NCI-H510A treated with DMSO at 0.1 percent for 48 hours (cell line): Measurements from ENCODE around the gene LZTFL1.

Experiments
- DNase-seq: peaks from one replicate; lab custom pipeline; 2025; lab: John Stamatoyannopoulos, UW

LZTFL1 gene

DNA sequence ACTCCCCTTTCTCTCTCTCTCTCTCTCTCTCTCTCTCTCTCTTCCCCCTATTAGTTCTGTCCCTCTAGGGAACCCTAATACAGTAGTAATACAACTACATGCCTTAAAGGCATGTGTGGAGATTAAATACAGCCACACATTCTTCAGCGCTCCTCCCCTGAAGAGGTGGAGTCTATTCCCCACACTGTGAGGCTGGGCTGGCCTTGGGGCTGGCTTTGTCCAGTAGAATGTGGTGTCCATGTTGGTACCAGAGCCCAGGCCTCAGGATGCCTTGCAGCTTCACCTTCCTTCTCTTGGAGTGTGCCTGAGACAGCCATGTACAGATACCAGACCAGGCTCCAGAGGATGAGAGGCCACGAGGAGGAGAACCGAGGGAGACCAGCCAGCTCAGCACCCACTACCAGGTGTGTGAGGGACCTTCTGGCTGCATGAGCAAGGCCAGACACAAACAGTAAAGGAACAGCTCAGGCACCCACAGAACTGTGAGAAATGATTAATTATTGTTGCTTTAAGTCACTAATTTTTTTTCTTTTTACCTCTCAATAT lies 56.2 kb downstream of the LZTFL1 start:
- no peak for DNase-seq

DNA sequence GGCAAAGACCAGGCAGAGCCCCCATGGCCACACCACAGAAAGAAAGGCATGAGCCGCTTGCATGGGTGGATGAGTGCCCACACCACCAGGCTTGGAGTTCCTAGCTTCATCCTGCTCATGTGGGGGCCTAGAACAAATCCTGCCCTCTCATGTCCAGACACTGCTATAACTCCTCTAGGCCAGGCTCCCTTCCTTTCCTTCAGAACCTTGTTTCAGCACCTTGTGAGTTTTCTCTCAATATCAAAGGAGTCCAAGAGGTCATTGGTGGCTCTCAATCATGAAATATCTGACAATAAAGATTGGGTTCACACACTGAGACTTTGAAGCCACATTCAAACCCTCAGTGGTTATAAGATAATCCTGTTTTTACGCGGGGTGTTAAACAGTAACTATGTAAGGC lies 58.3 kb downstream of the LZTFL1 start:
- DNase-seq: no peak

DNA sequence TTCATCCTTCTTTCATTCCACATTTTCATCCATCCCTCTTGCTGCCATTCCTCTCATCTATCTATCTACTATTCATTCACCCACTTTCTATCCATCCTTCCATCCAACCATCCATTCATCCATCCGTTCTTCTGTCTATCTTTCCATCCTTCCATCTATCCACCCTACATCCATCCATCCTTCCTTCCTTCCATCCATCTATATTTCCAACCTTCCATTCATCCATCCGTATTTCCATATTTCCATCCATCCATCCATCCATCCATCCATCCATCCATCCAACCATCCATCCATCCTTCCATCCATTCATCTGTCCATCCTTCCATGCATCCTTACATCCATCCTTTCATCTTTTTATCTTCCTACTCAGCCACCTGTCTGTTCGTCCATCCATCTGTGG lies 59.5 kb downstream of the LZTFL1 start:
- no peak for DNase-seq

DNA sequence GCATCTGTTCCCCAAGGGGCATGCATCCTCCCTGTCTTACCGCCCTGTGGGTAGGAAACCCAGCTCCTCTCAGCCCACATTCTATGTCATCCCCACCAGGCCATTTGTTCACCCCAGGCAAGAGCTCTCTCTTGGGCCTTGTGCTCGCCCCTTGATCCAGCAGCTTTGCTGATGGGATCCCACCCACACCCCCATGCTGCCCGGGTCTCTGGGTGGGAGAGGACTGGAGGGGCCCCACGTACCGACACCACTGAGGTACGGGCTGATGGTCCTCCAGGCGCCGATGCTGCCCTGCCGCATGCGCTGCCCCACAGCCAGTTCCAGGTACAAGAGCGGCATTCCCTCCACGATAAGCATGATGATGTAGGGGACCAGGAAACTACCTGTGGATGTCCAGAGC lies 60.1 kb downstream of the LZTFL1 start:
- DNase-seq: no peak

DNA sequence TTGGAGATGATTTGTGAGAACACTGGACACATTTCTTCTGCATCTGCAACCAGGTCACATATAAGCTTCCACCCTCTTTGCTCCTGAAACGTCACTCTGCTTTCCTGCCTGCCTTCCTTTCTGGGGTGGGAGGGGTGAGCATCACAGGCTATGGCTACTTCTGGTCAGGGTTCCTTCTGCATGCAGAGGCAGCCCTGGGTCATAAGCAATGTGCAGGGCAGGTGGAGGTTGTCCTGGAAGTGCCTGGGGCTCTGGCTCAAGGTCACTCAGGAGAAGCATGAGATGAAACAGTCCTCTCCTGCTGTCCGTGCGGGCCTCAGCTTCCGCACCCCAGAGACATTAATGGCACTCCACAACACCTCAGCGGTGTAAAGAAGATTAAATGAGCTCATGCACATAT lies 60.6 kb downstream of the LZTFL1 start:
- DNase-seq: no peak

DNA sequence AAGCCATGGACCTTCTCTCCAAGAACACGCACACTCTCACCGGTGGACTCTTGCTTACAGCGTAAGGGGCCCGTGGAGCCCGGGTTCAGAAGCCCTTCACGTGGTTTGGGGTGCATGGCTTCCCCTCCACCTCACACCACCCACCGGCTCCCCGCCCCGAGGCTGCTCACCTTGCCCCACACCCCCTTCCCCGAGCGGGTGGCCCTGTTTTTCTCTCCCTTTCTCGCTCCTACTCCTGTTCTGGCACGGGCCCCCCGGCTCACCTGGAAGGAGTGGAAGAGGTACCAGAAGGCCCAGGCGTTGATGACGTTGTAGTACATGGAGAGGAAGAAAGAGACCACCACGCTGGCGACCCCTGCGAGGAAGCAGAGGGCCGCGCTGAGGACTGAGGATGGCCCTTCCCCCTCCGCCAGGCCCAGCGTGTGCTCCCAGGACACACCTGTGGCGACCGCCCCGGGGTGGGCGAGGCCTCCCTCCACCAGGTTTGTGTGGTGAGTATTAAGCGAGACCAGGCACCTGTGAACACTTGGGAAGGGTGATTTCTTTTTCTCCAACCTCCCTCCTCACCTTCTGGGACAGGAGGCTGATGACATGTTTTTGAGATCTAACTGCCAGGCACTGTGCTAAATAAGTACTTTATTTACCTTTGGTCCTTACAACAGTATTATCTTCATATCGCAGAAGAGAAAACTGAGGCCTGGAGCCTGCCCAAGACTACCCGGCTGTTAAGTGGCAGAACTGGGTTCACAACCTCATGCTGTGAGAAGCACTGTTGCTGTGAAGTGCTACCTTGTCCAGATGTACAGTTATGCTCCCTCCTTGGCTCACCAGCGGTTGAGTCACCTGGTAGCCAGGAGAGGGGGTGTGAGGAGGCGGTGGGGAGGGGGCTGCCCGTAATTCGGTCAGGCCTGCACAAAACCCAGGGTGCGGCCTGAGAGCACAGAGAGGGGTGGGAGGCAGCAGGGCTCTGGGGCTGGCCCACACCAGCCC lies 61.9 kb downstream of the LZTFL1 start:
- peak; percentile 9 for DNase-seq

DNA sequence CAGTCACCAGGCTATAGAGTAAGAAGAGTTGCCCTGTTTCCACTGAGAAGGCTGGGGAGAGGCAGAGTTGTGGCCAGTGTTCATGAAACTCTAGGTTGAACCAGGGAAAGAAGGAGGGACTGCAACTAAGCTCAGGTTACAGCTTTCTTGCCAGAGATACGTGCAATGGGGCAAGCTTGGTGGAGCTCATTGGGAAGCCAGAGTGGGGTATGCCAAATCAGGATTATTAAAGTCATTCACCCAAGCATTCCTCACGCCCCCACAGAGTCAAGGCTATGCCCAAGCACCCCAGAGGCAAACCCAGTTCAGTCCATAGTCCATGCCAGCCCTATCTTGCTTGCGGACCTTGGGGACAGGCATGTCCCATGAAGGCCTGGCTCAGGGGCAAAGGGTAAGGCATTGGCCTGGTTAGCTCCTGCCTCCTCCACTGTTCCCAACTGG lies 63.1 kb downstream of the LZTFL1 start:
- peak; percentile 5 for DNase-seq

DNA sequence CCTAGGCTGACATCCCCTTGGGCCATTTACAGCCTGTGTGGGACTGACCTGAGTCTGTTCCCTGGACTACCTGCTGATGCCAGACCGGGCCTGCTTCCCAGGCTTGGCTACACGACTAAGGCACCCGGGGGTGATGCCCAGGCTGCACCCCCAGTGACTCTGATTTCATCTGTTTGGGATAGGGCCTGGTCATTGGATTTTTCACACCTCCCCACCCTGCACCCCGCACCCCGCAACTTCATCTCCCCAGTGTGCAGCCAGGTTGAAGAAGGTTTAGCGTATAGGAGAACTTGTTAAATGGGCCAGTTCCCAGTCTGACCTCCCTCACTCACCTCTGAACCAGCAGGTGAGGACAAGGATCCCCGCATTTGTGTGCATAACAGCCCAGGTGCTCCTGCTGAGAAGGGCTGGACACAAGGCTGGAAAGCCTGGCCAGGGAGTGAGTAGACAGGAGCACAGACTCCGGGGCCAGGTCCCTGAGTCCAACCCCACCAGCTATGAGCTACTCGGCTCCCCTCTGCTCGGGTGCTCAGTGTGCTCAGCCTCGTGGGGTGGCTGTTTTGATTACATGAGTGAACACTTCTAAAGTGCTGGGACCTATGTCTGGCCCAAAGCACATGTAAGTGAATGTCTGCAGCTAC lies 64.1 kb downstream of the LZTFL1 start:
- no peak for DNase-seq

DNA sequence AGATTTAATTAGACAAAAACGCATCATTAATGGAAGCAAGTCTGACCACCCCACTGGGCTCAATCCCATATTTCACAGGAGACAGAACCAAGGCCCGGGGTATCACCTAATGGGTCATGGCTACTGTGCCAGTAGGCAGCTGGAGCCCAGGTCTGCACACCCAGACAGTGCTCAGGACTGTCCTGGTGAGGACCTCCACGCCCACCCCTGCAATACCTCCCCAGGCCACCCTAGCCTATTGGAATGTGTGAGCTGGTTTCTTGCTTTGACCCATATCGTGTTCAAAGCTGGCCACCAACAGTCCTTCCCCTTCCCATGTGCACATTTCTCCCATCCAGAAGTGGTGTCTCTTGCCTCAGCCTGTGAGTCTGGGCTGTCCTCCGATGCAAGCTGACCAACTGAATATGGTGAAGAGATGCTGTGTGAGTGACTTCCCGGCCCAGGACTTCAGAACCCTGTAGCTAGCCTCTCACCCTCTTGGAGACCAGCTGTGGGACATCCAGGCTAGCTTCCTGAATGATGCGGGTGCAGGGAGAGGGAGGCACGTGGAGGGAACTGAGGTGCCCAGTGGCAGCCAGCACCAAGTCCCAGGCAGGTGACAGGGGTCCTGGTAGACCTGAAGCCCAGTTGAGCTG lies 64.7 kb downstream of the LZTFL1 start:
- DNase-seq: no peak

DNA sequence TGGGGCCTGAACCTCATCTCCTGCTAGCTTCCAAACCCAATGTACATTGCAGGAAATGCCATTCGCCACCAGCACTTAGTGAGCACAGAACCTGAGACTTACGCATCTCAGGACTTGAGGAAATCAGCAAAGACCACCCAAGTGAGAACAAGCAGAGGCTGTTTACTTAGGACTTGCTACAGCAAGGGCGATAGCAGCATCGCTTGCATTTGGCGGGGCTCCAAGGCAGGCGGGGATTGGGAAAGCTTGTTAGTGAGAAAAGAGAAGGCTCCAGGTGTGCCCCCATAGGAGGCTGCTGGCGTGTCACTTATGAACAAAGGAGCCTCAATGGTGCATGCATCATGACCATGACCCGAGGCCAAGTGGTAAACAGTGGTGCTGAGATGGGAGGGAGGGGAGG lies 65.3 kb downstream of the LZTFL1 start:
- no peak for DNase-seq

DNA sequence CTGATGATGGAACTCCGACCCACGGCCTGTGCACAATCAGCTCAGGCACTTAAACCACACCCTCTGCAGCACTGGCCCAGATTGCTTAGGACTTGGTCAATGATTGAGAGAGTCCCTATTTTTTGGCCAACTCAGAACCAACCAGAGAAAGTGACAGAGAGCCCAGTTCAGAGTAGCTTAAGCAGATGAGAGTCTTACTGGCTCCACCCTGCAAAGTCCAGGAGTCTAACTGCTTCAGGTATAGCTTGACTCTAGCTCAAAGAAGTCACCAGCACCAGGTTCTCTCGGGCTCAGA lies 65.7 kb downstream of the LZTFL1 start:
- no peak for DNase-seq

DNA sequence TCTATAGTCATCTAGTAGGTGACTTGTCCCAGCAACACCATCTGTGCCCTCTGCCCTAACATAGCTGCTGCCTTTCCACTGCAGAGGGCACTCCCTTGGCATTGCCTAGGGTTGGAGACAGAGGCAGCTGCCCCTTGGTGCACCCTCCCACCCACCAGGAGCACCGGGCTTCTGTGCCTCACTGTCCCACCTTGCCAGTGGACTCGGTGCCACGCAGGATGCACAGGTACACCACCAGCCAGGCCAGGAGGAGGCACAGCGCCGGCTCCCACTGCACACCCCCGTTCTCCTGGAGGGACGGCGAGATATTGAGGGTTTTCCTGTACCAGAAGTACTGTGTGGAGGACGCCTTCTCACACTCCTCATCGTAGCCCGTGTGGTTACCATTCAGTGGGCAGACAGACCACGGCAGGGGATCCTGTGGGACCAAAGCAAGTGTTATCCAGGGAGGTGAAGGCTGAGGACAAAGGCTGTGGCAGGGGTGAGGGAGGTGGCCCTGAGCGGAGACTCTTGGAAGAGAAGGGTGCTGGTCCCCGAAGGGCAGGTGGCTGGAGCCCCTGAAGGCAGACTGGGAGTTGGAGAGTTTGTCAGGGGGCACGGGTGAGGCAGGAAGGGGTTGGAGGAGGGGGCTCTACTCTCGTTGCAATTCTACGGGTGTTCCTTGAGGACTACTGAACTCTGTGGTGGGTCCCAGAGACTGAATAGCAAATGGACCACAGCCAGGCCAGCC lies 66.2 kb downstream of the LZTFL1 start:
- DNase-seq: no peak

DNA sequence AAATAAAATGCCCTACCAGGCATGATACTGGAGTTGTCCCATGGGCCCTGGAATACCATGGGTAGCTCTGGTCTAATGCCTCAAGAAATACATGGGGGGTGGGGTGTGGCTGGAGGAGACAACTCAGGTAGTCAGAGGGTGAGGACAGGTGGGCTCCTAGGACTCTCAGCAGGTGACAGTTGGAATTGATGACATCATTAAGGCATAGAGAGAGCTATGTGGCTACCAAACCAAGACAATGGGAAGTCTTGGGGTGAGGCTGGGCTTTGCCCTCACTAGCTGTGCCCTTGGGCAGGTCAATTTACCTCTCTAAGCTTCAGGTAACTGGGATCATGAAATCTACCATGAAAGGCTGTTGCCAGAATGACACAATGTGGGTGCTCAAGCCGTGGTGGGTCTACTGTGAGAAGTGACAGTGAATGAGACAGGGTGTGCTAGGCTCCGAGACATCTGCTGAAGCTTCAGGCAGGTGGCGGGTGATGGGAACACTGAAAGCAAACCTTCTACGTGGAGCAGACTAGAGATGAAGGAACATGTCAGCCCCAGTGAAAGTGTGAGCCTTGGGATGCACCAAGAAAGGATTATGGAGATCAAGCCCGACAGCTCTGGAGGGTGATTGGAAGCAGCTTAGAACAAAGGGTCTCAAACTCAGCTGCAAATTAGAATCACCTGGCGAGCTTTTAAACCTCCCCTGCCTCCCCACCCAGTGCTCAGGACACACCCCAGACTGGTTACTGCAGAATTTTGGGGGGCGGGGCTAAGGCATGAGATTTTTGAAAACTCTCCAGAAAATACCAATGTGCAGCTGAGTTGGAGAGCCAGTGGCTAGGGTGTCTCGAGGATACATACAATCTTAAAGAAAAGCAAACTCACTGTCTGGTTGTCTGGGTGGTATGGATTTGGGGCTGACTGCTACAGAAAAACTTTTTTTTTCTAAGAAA lies 67.1 kb downstream of the LZTFL1 start:
- DNase-seq: no peak

DNA sequence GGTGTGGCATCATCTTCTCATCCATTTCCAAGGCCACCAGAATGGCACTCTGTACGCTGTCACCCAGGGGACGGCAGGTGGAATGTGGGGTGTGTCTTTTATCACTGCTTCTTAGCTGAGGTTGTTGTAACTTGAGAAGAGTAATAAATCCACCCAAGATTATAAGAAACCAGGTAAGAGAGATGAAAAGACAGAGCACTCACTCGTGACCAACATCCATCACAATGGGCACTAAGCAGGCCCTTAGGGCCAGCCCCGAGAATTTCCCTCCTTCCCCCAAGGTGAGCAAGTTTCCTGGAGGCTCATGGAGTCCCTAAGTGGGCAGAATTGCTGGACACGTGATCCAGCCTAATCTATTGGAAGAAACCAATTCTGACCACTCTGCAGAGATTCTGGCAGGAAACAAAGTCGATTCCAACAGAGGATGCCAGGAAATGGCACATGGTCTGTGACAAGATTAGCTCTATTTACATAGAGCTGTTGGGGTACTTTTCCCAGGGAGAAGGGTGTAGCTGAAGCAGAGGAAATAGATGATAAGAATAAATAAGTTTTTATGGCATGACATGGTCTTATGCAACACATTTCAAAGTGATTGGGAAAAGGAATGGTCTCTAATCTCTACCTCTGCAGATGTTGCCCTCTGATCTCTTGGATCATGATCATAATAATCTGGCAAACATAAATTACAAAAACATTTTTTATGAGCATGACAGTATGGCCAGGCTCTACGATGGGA lies 68.0 kb downstream of the LZTFL1 start:
- DNase-seq: no peak
